ACHN (cell line): ENCODE results near the gene ARID3C.

Experiments used
- DNase-seq: peaks from one replicate; pipeline ENCODE4 v3.0.0-alpha.2; 2015
- in situ Hi-C: cut with HindIII; loops from 2 replicates; pipeline ENCODE4 v1.10.0; 2017; ENCODE audit warnings: low sequenced_read_pairs, low pct_ligation_motif_present, low pct_unique_long_range_greater_than_20kb

ARID3C gene

DNA sequence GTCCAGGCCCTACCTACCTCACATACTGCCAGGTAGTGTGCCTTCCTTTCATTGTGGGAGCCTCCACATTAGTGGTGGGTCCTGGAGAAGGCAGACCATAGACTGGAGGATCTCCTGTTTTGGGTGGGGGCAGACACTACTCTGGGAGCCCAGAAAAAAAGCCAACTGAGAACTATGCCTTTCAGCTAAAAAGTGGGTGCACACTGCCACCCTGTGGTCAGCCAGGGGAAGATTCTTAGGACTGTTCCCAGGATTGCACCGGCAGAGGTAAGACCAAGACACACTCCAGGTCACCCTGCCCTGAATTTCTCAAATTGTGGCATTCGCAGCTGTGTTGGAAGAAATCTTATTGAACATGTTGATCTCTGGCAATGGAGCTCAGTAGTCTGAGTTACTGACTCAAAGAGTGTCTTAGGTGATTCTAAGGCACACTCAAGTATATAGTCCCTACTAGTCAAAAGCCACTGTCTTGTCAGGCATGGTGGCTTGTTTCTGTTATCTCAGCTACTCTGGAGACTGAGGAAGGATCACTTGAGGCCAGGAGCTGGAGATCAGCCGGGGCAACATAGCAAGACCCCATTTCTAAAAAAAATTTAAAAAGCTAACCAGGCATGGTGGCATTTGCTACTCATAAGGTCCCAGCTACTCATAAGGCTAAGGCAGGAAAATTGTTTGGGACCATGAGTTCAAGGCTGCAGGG is 5.1 kb upstream of the ARID3C start:
- in situ Hi-C loops = no loop called here
- DNase-seq = peak; percentile 54

DNA sequence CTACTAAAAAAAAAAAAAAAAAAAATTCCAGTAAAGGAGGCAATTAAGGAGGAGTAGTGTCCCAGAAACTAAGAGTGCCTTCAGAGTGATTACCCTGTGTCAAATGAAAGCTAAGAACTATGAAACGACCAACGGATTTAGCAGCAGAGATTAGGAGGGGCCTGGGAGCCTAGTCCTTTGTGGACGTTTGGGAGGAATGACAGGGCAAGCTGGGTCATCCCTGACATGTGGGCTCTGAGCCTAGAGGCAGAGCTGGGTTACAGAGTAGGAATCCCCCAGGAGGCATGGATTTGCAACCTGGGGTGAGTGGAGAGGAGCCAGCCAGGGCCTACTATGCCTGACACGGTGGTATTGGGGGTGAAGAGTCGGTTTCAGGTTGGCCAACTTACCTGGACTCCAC is 4.3 kb upstream of the ARID3C start:
- DNase-seq = no peak
- in situ Hi-C loops = no loop called here

DNA sequence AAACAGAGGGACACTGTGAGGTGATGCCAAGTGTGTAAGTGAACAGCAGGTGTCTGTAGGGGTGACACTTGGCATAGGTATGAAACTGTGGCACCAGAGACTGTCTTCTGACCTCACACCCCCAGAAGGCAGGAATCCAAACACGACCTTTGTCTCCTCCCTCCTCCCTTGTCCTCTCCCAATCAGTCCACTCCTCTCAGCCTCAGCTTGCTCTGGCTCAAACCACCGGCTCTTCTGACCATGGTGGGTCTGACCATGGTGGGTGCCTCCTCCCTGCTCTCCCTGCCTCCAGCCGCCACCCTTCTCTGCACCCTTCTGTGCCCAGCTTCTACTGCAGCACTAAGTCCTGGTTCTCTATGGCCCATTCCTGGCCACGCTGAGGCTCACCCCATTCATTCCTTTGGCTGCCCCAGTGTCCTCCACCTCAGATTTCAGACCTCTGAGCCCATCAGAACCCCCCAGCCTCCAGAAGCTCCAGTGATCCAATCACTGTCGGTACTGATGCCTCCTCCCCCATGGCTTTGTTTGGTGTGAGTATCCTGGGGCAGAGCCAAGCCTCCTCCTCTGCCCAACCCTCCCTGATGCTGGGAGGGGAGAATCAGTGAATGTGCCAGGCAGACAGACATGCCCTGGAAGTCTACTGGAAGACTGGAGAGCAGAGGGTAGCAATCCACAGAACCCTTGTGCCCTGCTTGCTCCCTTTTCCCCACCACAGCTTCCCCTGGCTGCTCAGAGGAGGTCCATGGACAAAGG is 1.7 kb upstream of the ARID3C start:
- in situ Hi-C loops = no loop called here

DNA sequence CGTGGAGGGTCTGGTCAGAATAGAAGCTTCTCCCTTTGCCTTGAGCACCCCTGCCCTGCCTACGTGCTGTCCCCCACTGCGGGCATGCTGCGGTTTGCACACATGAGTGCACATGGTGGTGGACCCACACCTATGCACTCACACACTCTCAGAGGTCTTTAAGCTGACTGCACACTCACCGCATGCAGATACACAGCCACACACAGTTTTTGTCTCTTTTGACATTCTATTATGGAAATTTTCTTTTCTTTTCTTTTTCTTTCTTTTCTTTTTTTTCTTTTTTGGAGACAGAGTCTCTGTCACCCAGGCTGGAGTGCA is 584 bp upstream of the ARID3C start:
- DNase-seq = no peak
- in situ Hi-C loops = no loop called here

More for the DNA sequence above, 1.7 kb upstream of the ARID3C start:
- no peak for DNase-seq

- in situ Hi-C loops = no loop called here
- DNase-seq = no peak
Measured at GRCh38 chr9:34627716-34628655, 880 bp downstream of the ARID3C start.

GRCh38 chr9:34625186-34625486 is 3.7 kb downstream of the ARID3C start:
- in situ Hi-C loops = no loop called here
- DNase-seq = no peak

GRCh38 chr9:34624475-34625185 is 4.2 kb downstream of the ARID3C start:
- in situ Hi-C loops = no loop called here
- DNase-seq = no peak

DNA sequence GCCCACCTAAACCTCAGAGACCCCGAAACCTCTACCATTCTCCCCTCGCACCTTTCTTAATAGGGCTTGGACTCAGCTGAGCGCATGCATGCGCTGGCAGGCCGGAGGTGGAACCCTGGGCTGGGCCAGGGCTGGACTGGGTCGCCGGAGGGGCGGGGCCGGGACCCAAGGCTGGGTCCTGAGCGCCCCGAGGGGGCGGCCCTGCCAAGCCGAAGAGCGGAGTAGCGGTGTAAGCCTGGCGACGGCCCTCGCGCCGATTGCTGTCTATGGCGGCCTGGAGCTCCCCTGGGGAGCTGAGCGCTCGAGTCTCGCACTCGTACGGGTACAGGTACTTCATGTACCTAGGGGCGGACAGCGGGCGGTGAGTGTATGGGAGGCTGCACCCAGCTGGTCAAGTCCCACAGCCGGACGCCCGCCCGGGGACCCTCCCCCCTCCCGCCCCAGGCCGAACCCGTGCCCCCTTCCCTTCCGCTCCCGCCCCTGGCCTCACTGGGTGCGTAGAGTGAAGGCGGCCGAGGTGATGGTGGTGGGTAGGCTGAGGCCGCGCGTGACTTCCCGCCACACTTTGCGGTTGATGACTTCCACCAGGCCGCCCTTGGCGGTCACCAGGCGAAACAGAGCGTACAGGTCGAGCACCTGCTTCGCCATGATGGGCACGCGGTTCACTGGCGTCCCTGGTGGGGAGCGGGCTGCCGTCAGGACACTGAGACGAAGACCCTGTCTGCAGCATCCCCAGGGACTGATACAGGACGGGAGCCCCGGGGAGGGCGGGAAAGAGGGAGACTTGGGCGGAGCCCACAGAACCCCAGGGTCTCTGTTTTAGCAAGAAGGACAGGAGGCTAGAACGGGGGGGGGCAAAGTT is 5.3 kb downstream of the ARID3C start:
- in situ Hi-C loops = no loop called here
- no peak for DNase-seq

- peak; percentile 89 for DNase-seq
- in situ Hi-C loops = no loop called here
Measured at GRCh38 chr9:34620061-34620994, 8.5 kb downstream of the ARID3C start, which contains the start of gene DCTN3. Gene DCTN3 (minus strand): TSS chr9:34620495. CDS start chr9:34620464, 31 bp downstream.

GRCh38 chr9:34615132-34615531 is 13.7 kb downstream of the ARID3C start:
- in situ Hi-C loops = no loop called here
- DNase-seq = no peak

GRCh38 chr9:34612788-34613390 is 16.0 kb downstream of the ARID3C start:
- DNase-seq = peak; percentile 81
- in situ Hi-C loops = no loop called here

- DNase-seq = peak; percentile 85
- in situ Hi-C loops = no loop called here
Measured at GRCh38 chr9:34611811-34612787, 16.8 kb downstream of the ARID3C start, which contains the start of gene RPP25L. Gene RPP25L (minus strand): TSS chr9:34612097. CDS start chr9:34611296, 801 bp downstream.

GRCh38 chr9:34611251-34611810 is 17.5 kb downstream of the ARID3C start:
- in situ Hi-C loops = no loop called here
- DNase-seq = no peak

DNA sequence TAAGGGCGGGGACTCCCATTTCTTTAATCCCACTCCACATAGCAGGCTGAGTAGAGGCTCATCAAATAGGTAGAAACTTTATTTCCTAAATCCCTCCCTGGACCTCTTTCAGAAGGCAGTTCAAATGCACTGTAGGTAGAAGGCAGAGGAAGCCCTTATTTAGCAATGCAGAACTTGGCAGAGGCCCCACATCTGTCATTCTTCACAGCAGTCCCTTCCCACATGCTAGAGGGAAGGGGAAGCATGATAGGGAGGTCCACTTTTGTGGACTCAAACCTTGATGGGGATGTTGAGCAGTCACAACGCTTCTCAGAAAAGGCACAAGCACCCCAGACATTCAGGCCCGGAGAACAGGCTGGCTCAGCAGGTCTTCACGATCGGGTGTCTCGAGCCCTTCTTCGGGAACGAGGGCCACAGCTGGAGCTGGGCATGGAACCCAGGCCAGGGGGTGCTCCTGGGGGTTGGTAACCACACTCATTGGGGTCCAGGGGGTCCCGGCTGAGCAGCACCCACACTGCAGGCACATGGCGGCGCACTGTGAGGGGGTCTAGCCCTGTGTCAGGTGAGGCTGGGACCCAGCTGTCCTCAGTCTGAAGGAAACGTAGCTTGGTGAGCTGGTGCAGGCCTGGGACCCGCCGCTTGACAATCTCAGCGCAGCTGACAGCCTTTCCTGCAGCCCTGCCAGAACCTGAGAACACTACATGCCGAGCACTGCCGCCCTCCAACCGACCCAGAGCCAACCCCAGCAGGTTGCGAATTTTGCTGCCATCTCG is 18.2 kb downstream of the ARID3C start:
- in situ Hi-C loops = no loop called here
- no peak for DNase-seq
